Ascending aorta (tissue), 2 donors: Measurements from ENCODE around the gene MCTP2. TPM values are rescaled to one million over a fixed set of nuclear protein-coding genes. Genes with fewer than 3 reads are reported as not detected.

ENCODE experiments used
- DNase-seq, 2 donors: peaks; one replicate each; pipeline ENCODE4 v3.0.0-alpha.2; 2019; ENCODE audit warnings: low spot score in 2 of 2
- H3K27ac ChIP-seq, 2 donors: fragments of 200-600 bp; sonication (generic); one replicate each; pipeline ENCODE4 v1.5.1; 2016 to 2017; ENCODE audit warnings: mild to moderate bottlenecking in 1 of 2
- H3K27me3 ChIP-seq: fragments of 200-600 bp; sonication (generic); one replicate; pipeline ENCODE4 v1.5.1; 2017
- H3K36me3 ChIP-seq, 2 donors: fragments of 200-600 bp; sonication (generic); one replicate each; pipeline ENCODE4 v1.5.1; 2016
- H3K4me1 ChIP-seq, 2 donors: fragments of 200-600 bp; sonication (generic); one replicate each; pipeline ENCODE4 v1.5.1; 2016 to 2017; ENCODE audit warnings: mild to moderate bottlenecking in 1 of 2
- H3K4me3 ChIP-seq, 2 donors: fragments of 200-600 bp; sonication (generic); one replicate each; pipeline ENCODE4 v1.5.1; 2016 to 2017; ENCODE audit warnings: mild to moderate bottlenecking in 1 of 2
- H3K9me3 ChIP-seq, 2 donors: fragments of 200-600 bp; sonication (generic); one replicate each; pipeline ENCODE4 v1.5.1; 2016
- intact Hi-C: fragments of 100-400 bp; cut with DNase I; formaldehyde crosslinking; loops from one replicate; pipeline ENCODE4 v1.15.1; 2023
- total RNA-seq: library from RNA; depleted of rRNA; stranded (reverse); fragments of >200 nt; gene quantifications from one replicate; pipeline ENCODE4 v1.1.0, GENCODE V29; 2016
- TF ChIP-seq, protein P1 (sequence below), 3 experiments: fragments of 200-600 bp in 2 of 3; fragments of 450-650 bp in 1 of 3; sonication (generic) in 2 of 3; IDR thresholded peaks; one replicate each; pipeline ENCODE4 v1.5.1; 2016 to 2019; ENCODE audit warnings: antibody characterized with exemption in 3 of 3, mild to moderate bottlenecking in 1 of 3, moderate library complexity in 1 of 3

MCTP2 gene
- total RNA-seq, 1 donor from 2014 or later: 25.5 TPM

DNA sequence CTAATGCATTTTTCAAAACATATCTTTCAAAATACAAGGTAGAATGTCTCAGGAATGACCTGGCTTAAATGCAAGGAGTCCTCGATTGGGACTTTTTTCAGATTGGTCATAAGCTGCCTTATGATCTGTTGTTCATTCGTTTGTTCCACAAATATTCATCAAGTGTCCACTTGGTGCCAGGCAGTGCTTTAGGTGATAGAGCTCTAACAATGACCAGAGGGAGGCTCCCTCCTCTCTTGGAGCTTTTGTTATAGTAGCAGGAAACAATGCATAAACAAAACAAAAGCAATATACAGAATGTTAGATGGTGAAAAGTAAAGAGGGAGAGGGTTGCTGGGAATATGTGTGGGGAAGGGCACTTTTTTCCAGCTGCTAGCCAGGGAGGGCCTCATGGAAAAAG lies 156.1 kb downstream of the MCTP2 start:
- no peak overlapping the region for H3K4me3 ChIP-seq
- no peaks in the 10 kb centered on the region for H3K9me3 ChIP-seq
- no peaks in the 10 kb centered on the region for H3K4me1 ChIP-seq
- no peak overlapping the region for H3K27ac ChIP-seq
- TF ChIP-seq, protein P1, sequence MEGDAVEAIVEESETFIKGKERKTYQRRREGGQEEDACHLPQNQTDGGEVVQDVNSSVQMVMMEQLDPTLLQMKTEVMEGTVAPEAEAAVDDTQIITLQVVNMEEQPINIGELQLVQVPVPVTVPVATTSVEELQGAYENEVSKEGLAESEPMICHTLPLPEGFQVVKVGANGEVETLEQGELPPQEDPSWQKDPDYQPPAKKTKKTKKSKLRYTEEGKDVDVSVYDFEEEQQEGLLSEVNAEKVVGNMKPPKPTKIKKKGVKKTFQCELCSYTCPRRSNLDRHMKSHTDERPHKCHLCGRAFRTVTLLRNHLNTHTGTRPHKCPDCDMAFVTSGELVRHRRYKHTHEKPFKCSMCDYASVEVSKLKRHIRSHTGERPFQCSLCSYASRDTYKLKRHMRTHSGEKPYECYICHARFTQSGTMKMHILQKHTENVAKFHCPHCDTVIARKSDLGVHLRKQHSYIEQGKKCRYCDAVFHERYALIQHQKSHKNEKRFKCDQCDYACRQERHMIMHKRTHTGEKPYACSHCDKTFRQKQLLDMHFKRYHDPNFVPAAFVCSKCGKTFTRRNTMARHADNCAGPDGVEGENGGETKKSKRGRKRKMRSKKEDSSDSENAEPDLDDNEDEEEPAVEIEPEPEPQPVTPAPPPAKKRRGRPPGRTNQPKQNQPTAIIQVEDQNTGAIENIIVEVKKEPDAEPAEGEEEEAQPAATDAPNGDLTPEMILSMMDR (IDR thresholded peaks at IDR 0.05): no peak
- intact Hi-C loops: no loop called here
- no peaks in the 10 kb centered on the region for H3K36me3 ChIP-seq
- H3K27me3 ChIP-seq: no peaks in the 10 kb centered on the region
- no peak for DNase-seq

DNA sequence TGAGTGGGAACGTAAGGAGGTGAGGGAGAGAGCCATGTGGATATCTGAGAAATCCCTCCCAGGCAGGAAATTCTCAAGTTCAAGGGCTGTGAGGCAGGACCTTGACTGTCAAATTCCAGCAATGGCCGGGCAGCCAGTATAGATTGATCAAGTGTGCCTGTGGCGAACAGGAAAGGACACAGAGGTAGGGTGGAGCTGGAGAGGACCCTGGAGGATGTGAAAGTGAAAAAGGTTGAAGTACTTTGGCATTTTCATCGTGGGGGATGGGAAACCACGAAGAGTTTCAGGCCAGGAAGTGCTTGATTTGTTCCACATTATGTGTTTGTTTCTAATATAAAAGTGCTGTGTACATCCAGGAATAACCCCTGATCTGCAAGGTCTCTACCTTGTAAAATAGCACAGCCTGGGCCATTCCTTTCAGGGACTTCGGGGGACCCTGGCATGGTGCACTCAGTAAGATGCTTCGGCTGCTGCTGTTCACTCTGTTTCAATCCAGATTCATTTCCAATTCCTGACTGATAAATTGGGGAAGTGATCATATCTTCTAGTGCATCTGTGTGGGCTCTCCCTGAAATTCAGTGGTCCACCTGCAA lies 156.6 kb downstream of the MCTP2 start:
- intact Hi-C loops: no loop called here
- Histone ChIP-seq H3K27ac (no peak overlapping the region), H3K27me3 (no peaks in the 10 kb centered on the region), H3K36me3 (no peaks in the 10 kb centered on the region), H3K4me1 (no peaks in the 10 kb centered on the region), H3K4me3 (no peak overlapping the region), H3K9me3 (no peaks in the 10 kb centered on the region)
- TF ChIP-seq, protein P1 (IDR thresholded peaks at IDR 0.05): no peak
- DNase-seq: no peak

DNA sequence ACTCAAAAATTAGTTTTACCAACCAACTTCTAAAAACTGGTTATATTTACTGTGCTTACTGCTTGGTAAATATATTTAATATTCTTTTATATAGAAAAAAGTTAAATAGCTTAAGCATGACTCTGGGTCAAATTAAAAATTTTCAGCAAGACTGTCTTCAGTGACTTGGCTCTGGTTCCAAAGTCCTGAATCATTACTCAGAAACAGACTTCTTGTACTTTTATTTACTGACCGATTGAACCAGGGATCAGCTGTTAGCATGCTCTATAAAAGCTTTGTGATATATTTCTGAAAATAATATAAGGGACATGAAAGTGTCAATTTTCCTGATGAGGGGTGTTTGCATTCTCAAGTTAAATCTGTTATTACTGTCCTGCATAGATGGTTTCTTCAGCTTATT lies 164.3 kb downstream of the MCTP2 start:
- Histone ChIP-seq H3K4me1 (no peaks in the 10 kb centered on the region), H3K9me3 (no peaks in the 10 kb centered on the region), H3K36me3 (no peaks in the 10 kb centered on the region), H3K27ac (no peak overlapping the region), H3K27me3 (no peaks in the 10 kb centered on the region), H3K4me3 (no peak overlapping the region)
- intact Hi-C loops: no loop called here
- DNase-seq: no peak
- TF ChIP-seq, protein P1 (IDR thresholded peaks at IDR 0.05): no peak

DNA sequence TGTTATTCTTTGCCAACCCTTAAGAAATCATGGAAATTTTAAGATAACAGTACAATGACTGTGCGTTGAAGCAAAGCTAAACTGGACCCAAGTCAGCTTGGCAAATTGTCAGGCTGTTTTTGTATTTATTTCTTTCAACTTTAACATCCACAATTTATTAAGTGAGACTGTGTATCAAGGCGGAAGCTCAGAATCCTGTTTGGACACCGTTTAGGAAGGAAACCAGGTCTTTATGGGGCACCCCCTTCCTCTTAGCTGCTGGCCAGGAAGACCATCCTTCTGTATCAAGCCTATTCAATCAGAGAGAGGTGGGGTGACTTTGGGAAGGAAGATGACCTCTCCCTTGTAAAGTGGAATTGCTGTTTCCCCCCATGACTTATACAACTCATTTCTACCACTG lies 166.0 kb downstream of the MCTP2 start:
- Histone ChIP-seq H3K9me3 (no peaks in the 10 kb centered on the region), H3K27me3 (no peaks in the 10 kb centered on the region), H3K4me3 (no peak overlapping the region), H3K4me1 (no peaks in the 10 kb centered on the region), H3K27ac (no peak overlapping the region), H3K36me3 (no peaks in the 10 kb centered on the region)
- TF ChIP-seq, protein P1 (IDR thresholded peaks at IDR 0.05): no peak
- intact Hi-C loops: no loop called here
- no peak for DNase-seq

DNA sequence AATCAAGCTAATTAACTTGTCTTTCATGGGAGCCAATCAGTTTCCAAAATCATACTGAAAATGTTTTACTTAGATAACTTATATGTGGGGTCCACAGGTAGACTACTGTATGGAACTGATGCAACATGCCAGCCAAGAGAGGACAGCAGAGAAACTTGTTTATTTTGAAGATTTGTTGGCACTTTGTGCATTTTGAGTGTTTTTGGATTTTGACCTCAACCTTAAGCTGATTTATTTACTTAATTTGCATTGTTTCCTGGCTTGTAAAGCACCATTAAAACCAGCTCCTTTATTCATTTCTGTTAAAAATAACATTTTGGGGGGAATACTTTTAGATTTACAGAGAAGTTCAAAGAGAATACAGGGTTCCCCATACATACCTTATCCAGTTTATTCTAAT lies 166.6 kb downstream of the MCTP2 start:
- no peak for DNase-seq
- no peaks in the 10 kb centered on the region for H3K36me3 ChIP-seq
- no peaks in the 10 kb centered on the region for H3K4me1 ChIP-seq
- intact Hi-C loops: no loop called here
- TF ChIP-seq, protein P1 (IDR thresholded peaks at IDR 0.05): no peak
- no peaks in the 10 kb centered on the region for H3K27me3 ChIP-seq
- no peak overlapping the region for H3K4me3 ChIP-seq
- H3K27ac ChIP-seq: no peak overlapping the region
- H3K9me3 ChIP-seq: no peaks in the 10 kb centered on the region
